ENCODE measurements around the gene HLA-A.

The HLA-A gene

GRCh38 chr6:29989211-29989610, 46.9 kb downstream of the HLA-A start:
- DNase-seq (ENCODE audit: low read depth): no peak

GRCh38 chr6:29990931-29991330, 48.6 kb downstream of the HLA-A start:
- DNase-seq (ENCODE audit: low read depth): no peak

- DNase-seq (ENCODE audit: low read depth): no peak
These were observed 50.5 kb downstream of the HLA-A start for GRCh38 chr6:29992807-29993206.

GRCh38 chr6:29994826-29995225, 52.5 kb downstream of the HLA-A start:
- DNase-seq (ENCODE audit: low read depth): no peak

GRCh38 chr6:29995340-29995777, 53.0 kb downstream of the HLA-A start:
- no peak for DNase-seq (ENCODE audit: low read depth)
